Loucy (cell line): ENCODE measurements around the gene RPL19.
"Not testable (repeated sequence)": the region's sequence is repeated elsewhere in the genome, so short reads cannot be mapped to it uniquely, and the experiment has no call there.

Source experiments
- CTCF ChIP-seq: fragments of 200-600 bp; sonication (generic); conservative IDR thresholded peaks from 2 replicates; pipeline ENCODE4 v1.5.1; 2014; ENCODE audit warnings: mild to moderate bottlenecking, antibody characterized with exemption, low read length
- EZH2phosphoT487 ChIP-seq: fragments of 200-600 bp; IDR thresholded peaks from 2 replicates; pipeline ENCODE4 v1.6.1; 2018; ENCODE audit warnings: antibody characterized with exemption, mild to moderate bottlenecking, moderate library complexity, borderline replicate concordance

DNA sequence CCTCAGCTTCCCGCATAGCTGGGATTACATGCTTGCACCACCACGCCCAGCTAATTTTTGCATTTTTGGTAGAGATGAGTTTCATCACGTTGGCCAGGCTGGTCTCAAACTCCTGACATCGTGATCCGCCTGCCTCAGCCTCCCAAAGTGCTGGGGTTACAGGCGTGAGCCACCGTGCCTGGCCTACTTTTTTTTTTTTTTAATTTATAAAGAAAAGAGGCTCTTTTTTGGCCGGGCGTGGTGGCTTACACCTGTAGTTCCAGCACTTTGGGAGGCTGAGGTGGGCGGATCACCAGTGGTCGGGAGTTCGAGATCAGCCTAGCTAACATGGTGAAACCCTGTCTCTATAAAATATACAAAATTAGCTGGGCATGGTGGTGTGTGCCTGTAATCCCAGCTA, 50.0 kb downstream of the RPL19 start:
- not testable (repeated sequence) for TF ChIP-seq CTCF, EZH2phosphoT487
